K562 (cell line): ENCODE measurements around the gene ARMC7. TPM values are rescaled to one million over a fixed set of nuclear protein-coding genes. Genes with fewer than 3 reads are reported as not detected.

Experiments used
- ATAC-seq: fragments of 200-7000 bp; cut with Tn5 transposase; 3 replicates; pipeline ENCODE4 v1.9.1; 2020; ENCODE audit warnings: moderate library complexity
- BruUV-seq: library from RNA; stranded (reverse); fragments of 400-500 nt; replicated peaks from 2 replicates; lab custom pipeline; 2021; lab: Mats Ljungman, UMichigan
- CTCF ChIA-PET: fragments of 300-600 bp; formaldehyde crosslinking; extraction: SDS; loops from one replicate; lab custom pipeline; 2021; ENCODE audit warnings: low intra/inter-chr PET ratio; lab: Yijun Ruan, JAX
- POLR2A ChIA-PET: fragments of 300-600, 350-650 bp; sonication (Branson Sonifier 250); formaldehyde crosslinking; extraction: SDS; loops from one replicate; lab custom pipeline; 2021; ENCODE audit warnings: antibody characterized with exemption, inconsistent platforms; lab: Yijun Ruan, JAX
- DNase-seq, 4 experiments: peaks; one replicate each; pipeline versions ENCODE4 v3.0.0 to v3.0.0-alpha.2; 2011 to 2018; ENCODE audit warnings: low spot score in 3 of 4, mixed read lengths in 3 of 4; ENCODE audit errors: extremely low read depth in 1 of 4
- FAIRE-seq: peaks from 2 replicates; lab custom pipeline; 2011; peaks lifted over from hg19 to GRCh38; lab: Jason Lieb, UNC
- H2AFZ ChIP-seq: 2 replicates; pipeline ENCODE4 v1.6.0; 2011; ENCODE audit warnings: low read depth, low read length, control low read depth, inconsistent platforms
- H3K27ac ChIP-seq: fragments of 200-600 bp; 3 replicates; pipeline ENCODE4 v1.8.0; 2011; ENCODE audit warnings: low read depth, mild to moderate bottlenecking, control low read depth, inconsistent platforms, low read length, moderate library complexity, mixed read lengths; ENCODE audit errors: extremely low read depth
- H3K27me3 ChIP-seq, 2 experiments: fragments of 300-600 bp in 1 of 2; 2 replicates in 1 of 2; 3 replicates in 1 of 2; pipeline versions ENCODE4 v1.6.0 to v1.8.0; 2011; ENCODE audit warnings: inconsistent platforms in 2 of 2, low read length in 2 of 2, mild to moderate bottlenecking in 1 of 2, mixed read lengths in 1 of 2, moderate library complexity in 1 of 2; ENCODE audit not compliant: control insufficient read depth in 2 of 2, insufficient read depth in 2 of 2
- H3K36me3 ChIP-seq: fragments of 300-600 bp; 3 replicates; pipeline ENCODE4 v1.8.0; 2011; ENCODE audit warnings: mild to moderate bottlenecking, low read length, inconsistent platforms; ENCODE audit not compliant: control insufficient read depth, insufficient read depth
- H3K4me1 ChIP-seq, 2 experiments: fragments of 200-600 bp in 1 of 2; replicated peaks in 1 of 2; 2 replicates in 1 of 2; 3 replicates in 1 of 2; pipeline versions ENCODE4 v1.5.1 to v1.8.0; 2011; ENCODE audit warnings: inconsistent platforms in 2 of 2, low read length in 2 of 2, mild to moderate bottlenecking in 1 of 2, mixed read lengths in 1 of 2, moderate library complexity in 1 of 2; ENCODE audit not compliant: control insufficient read depth in 2 of 2, insufficient read depth in 2 of 2
- H3K4me2 ChIP-seq: 2 replicates; pipeline ENCODE4 v1.6.1; 2011; ENCODE audit warnings: low read length, control low read depth, inconsistent platforms, mixed read lengths; ENCODE audit not compliant: insufficient read depth
- H3K4me3 ChIP-seq: fragments of 200-600 bp; sonication (generic), shearing (Covaris generic); 2 replicates; pipeline ENCODE4 v1.5.1; 2016; ENCODE audit warnings: control low read depth, inconsistent platforms
- H3K79me2 ChIP-seq: fragments of 200-600 bp; 3 replicates; pipeline ENCODE4 v1.8.0; 2011; ENCODE audit warnings: low read length, inconsistent platforms; ENCODE audit not compliant: control insufficient read depth, insufficient read depth
- H3K9ac ChIP-seq, 2 experiments: 2 replicates each; pipeline versions ENCODE4 v1.6.0 to v1.6.1; 2011; ENCODE audit warnings: low read depth in 2 of 2, low read length in 2 of 2, control low read depth in 1 of 2, inconsistent platforms in 1 of 2, mild to moderate bottlenecking in 1 of 2, mixed read lengths in 1 of 2; ENCODE audit not compliant: insufficient read depth in 1 of 2
- H3K9me1 ChIP-seq: one replicate; pipeline ENCODE4 v1.6.0; 2011; ENCODE audit warnings: inconsistent platforms, mild to moderate bottlenecking, low read length, moderate library complexity; ENCODE audit not compliant: control insufficient read depth, insufficient read depth
- H3K9me3 ChIP-seq: replicated peaks from 2 replicates; pipeline ENCODE4 v1.5.1; 2011; ENCODE audit warnings: low read depth, low read length, inconsistent platforms; ENCODE audit not compliant: control insufficient read depth, insufficient read depth
- H4K20me1 ChIP-seq: replicated peaks from 2 replicates; pipeline ENCODE4 v1.6.1; 2011; ENCODE audit warnings: low read length, inconsistent platforms, mixed read lengths; ENCODE audit not compliant: control insufficient read depth, insufficient read depth
- CBX1 ChIP-seq: sonication (generic); IDR thresholded peaks from 2 replicates; pipeline ENCODE4 v1.6.1; 2016; ENCODE audit warnings: antibody characterized with exemption, low read depth, mild to moderate bottlenecking
- FOXK2 ChIP-seq, 2 experiments: fragments of 450-650 bp; IDR thresholded peaks in 1 of 2; conservative IDR thresholded peaks in 1 of 2; 2 replicates each; pipeline ENCODE4 v1.6.1; 2016; ENCODE audit warnings: low read depth in 2 of 2, mild to moderate bottlenecking in 1 of 2
- KDM4B ChIP-seq, 2 experiments: fragments of 450-650 bp in 1 of 2; sonication (generic) in 1 of 2; IDR thresholded peaks; 2 replicates each; pipeline ENCODE4 v1.6.1; 2016 to 2017; ENCODE audit warnings: borderline replicate concordance in 2 of 2, antibody characterized with exemption in 1 of 2, low read depth in 1 of 2, mild to moderate bottlenecking in 1 of 2
- LCOR ChIP-seq: sonication (generic); formaldehyde crosslinking; IDR thresholded peaks from 2 replicates; pipeline ENCODE4 v1.8.0; 2022; ENCODE audit warnings: mild to moderate bottlenecking, missing genetic modification reagents
- MED1 ChIP-seq: sonication (generic); formaldehyde crosslinking; IDR thresholded peaks from 2 replicates; pipeline ENCODE4 v1.8.1; 2023; ENCODE audit warnings: missing genetic modification reagents, borderline replicate concordance
- NONO ChIP-seq, 2 experiments: fragments of 200-400 bp in 1 of 2; fragments of 450-650 bp in 1 of 2; formaldehyde crosslinking in 1 of 2; IDR thresholded peaks; 2 replicates each; pipeline ENCODE4 v1.6.1; 2017; ENCODE audit warnings: low read depth in 2 of 2, mild to moderate bottlenecking in 2 of 2, moderate library complexity in 2 of 2, low read length in 1 of 2
- REST ChIP-seq, 2 experiments: fragments of 450-650 bp; formaldehyde crosslinking in 1 of 2; IDR thresholded peaks; 2 replicates each; pipeline versions ENCODE4 v1.4.0 to v1.6.1; 2014 to 2020; ENCODE audit warnings: mild to moderate bottlenecking in 2 of 2, borderline replicate concordance in 1 of 2, low read depth in 1 of 2
- SMARCB1 ChIP-seq: IDR thresholded peaks from 2 replicates; pipeline ENCODE4 v1.6.1; 2011; ENCODE audit warnings: improper control_type of control experiment, low read depth; ENCODE audit not compliant: insufficient read length
- TRIM28 ChIP-seq: fragments of 450-650 bp; IDR thresholded peaks from 2 replicates; pipeline ENCODE4 v1.6.1; 2017
- ZBTB33 ChIP-seq: sonication (generic); formaldehyde crosslinking; IDR thresholded peaks from 2 replicates; pipeline ENCODE4 v1.8.1; 2023; ENCODE audit warnings: mild to moderate bottlenecking, missing genetic modification reagents
- ZNF239 ChIP-seq: fragments of 250-450 bp; sonication (Bioruptor Pico); IDR thresholded peaks from 2 replicates; pipeline ENCODE4 v1.4.0; 2020; ENCODE audit warnings: mild to moderate bottlenecking
- WGBS: fragments of 100-300 bp; shearing (Covaris generic); methylation state at CpG from one replicate; pipeline ENCODE4 v1.1.6; 2016; ENCODE audit warnings: low coverage, mixed read lengths; ENCODE audit not compliant: insufficient coverage; ENCODE audit errors: missing lambda C conversion rate; 5-methylcytosine and 5-hydroxymethylcytosine counted together
- in situ Hi-C: fragments of 300-500 bp; cut with MboI; formaldehyde crosslinking; loops from 4 replicates; pipeline ENCODE4 v1.15.0; 2018; ENCODE audit warnings: inconsistent platforms, mixed read lengths
- intact Hi-C: fragments of 100-400 bp; cut with micrococcal nuclease; formaldehyde crosslinking; loops from 2 replicates; pipeline ENCODE4 v1.14.2; 2022
- polyA plus RNA-seq, 8 experiments: library from polyadenylated mRNA; depleted of rRNA in 4 of 8; stranded (reverse) in 5 of 8; unstranded in 3 of 8; fragments of >200 nt; fragmentation: Nextera tagmentation in 2 of 8; fragmentation: Illumina TruSeq in 1 of 8; extraction: Ambion mirVana in 2 of 8; extraction: Trizol in 1 of 8; gene quantifications; 2 replicates each; pipeline versions ENCODE4 v1.2.1 to v1.2.3, GENCODE V29; 2011 to 2014; ENCODE audit warnings: inconsistent platforms in 1 of 8, missing spikeins in 1 of 8
- total RNA-seq, 7 experiments: library from RNA; depleted of rRNA in 6 of 7; stranded (reverse); fragments of >200 nt in 6 of 7; fragmentation: Illumina TruSeq in 2 of 7; extraction: Trizol in 2 of 7; gene quantifications; 2 replicates each; pipeline versions ENCODE4 v1.2.1 to v1.2.3, GENCODE V29; 2011 to 2021; ENCODE audit warnings: low replicate concordance in 1 of 7

The ARMC7 gene
- total and polyA plus RNA-seq, 9 of the 15 experiments (the other 6 are each of a cell fraction or from before 2014, with no cell fraction given), result 1.4 to 15.2 (median 5.9) TPM

- ChIA-PET CTCF (no interaction called here), POLR2A (interaction anchor here (0.7 to 3.0 kb wide), 5 partner anchors 10 to 26 kb away, joined by 3 to 11 read pairs (median 5); no protein-coding TSS in a partner anchor)
- H3K9me1 ChIP-seq, result peaks cover 5% of the 10 kb centered on the region
- 45% methylated on average over 14 of the region's 15 CpGs for WGBS
- no peak for FAIRE-seq
- H3K27ac ChIP-seq, result peak overlapping the region; percentile 63
- H3K4me2 ChIP-seq, result peak overlapping the region; percentile 90
- ATAC-seq, result peak; percentile 11
- no TSS peak for BruUV-seq
- peak in 1 of 4 experiments; percentile 57 for DNase-seq
- H3K9ac ChIP-seq, result peak overlapping the region; percentile 71 to 88; a peak in 3 of 4 replicates
- peak overlapping the region; percentile 81 for H2AFZ ChIP-seq
- no peak overlapping the region for H3K4me3 ChIP-seq
- H3K9me3 ChIP-seq, result no peaks in the 10 kb centered on the region
- no peaks in the 10 kb centered on the region for H3K27me3 ChIP-seq
- in situ Hi-C loops (no loop called here), intact Hi-C loops (no loop called here)
- peaks cover 42 to 48% of the 10 kb centered on the region in 2 experiments for H3K4me1 ChIP-seq
- no peaks in the 10 kb centered on the region for H3K36me3 ChIP-seq
- H4K20me1 ChIP-seq, result no peaks in the 10 kb centered on the region
- no peaks in the 10 kb centered on the region for H3K79me2 ChIP-seq
- TF ChIP-seq NONO (IDR thresholded peaks at IDR 0.05; ENCODE audit: low read depth in 2 of 2, low read length in 1 of 2) (no peak), FOXK2 (conservative IDR thresholded peaks at IDR 0.05 in 1 of 2, IDR thresholded peaks at IDR 0.05 in 1 of 2; ENCODE audit: low read depth in 2 of 2) (peak; percentile 23 to 57; a peak in 1 of 4 replicates), TRIM28 (no peak), LCOR (CRISPR knock-in tag) (no peak), MED1 (CRISPR knock-in tag) (no peak), CBX1 (no peak), ZNF239 (CRISPR knock-in tag) (no peak), KDM4B (IDR thresholded peaks at IDR 0.05; ENCODE audit: borderline replicate concordance in 2 of 2, low read depth in 1 of 2) (no peak), ZBTB33 (CRISPR knock-in tag) (no peak), SMARCB1 (no peak), REST (IDR thresholded peaks at IDR 0.05; ENCODE audit: borderline replicate concordance) (peak; percentile 23; the same call in 1 of the 2 replicates), REST (CRISPR knock-in tag; IDR thresholded peaks at IDR 0.05; ENCODE audit: low read depth) (no peak)
Observed at GRCh38 chr17:75086496-75087181, 23.1 kb upstream of the ARMC7 start.
